PFSK-1 (cell line): ENCODE data around the gene FBXW10B.

Experiments
- FOXP2 ChIP-seq: optimal IDR thresholded peaks from 2 replicates; pipeline ENCODE3; 2011; ENCODE audit warnings: borderline replicate concordance, control low read depth, inconsistent platforms; ENCODE audit not compliant: insufficient read depth; ENCODE audit errors: extremely low read length, extremely low read depth
- POLR2AphosphoS5 ChIP-seq: IDR thresholded peaks from 2 replicates; pipeline ENCODE4 v1.6.1; 2012; ENCODE audit warnings: low read depth, mild to moderate bottlenecking, control low read depth, low read length, moderate library complexity
- REST ChIP-seq, 2 experiments: IDR thresholded peaks; 2 replicates each; pipeline versions ENCODE4 v1.6.1 to v1.8.0; 2011 to 2012; ENCODE audit warnings: low read depth in 2 of 2, low read length in 2 of 2, control low read depth in 1 of 2, inconsistent platforms in 1 of 2, mild to moderate bottlenecking in 1 of 2, moderate library complexity in 1 of 2; ENCODE audit not compliant: insufficient read depth in 1 of 2
- SIN3A ChIP-seq: IDR thresholded peaks from 2 replicates; pipeline ENCODE4 v1.6.1; 2012; ENCODE audit warnings: mild to moderate bottlenecking, low read length, moderate library complexity, borderline replicate concordance; ENCODE audit not compliant: insufficient read depth
- TAF1 ChIP-seq: IDR thresholded peaks from 2 replicates; pipeline ENCODE4 v1.6.1; 2012; ENCODE audit warnings: low read length, control low read depth, borderline replicate concordance; ENCODE audit not compliant: insufficient read depth

Gene FBXW10B

GRCh38 chr17:15649861-15650421, 30.4 kb upstream of the FBXW10B start:
- TF ChIP-seq FOXP2 (no peak), REST (IDR thresholded peaks at IDR 0.05; ENCODE audit: insufficient read depth in 1 of 2, low read depth in 2 of 2, low read length in 2 of 2) (no peak), POLR2AphosphoS5 (no peak), SIN3A (no peak), TAF1 (no peak)

- no peak for TF ChIP-seq TAF1
- TF ChIP-seq SIN3A, result no peak
- TF ChIP-seq FOXP2, result no peak
- TF ChIP-seq POLR2AphosphoS5, result no peak
- TF ChIP-seq REST (IDR thresholded peaks at IDR 0.05; ENCODE audit: insufficient read depth in 1 of 2, low read depth in 2 of 2, low read length in 2 of 2), result no peak
Measured at GRCh38 chr17:15648386-15648785, 28.9 kb upstream of the FBXW10B start.
